ENCODE measurements around the gene TRUB1. TPM values are rescaled to one million over a fixed set of nuclear protein-coding genes. Genes with fewer than 3 reads are reported as not detected.

TRUB1 gene
- polyA plus RNA-seq, 1 of the 3 experiments (the other 2 are of a cell fraction): 9.9 TPM

GRCh38 chr10:114914560-114914959, 23.4 kb upstream of the TRUB1 start:
- POLR2A ChIA-PET: no interaction called here

DNA sequence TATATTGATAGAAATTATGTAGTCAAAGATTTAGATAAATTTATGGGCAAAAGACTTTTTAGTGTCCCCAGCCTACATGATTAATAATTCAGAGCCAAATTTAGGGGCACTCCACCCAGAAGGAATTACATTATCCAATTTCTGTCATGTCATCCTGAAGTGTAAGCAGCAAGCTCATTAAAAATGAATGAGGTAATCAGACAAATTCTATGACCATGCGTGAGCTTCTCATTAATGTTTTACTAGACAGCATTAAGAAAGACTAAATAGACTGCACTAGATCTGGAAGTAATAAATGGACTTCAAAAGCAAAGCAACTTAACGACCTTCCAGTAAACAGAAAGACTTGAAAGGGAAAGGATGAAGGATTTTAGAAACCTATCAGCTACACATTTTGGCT, 22.7 kb upstream of the TRUB1 start:
- ChIA-PET CTCF (interaction anchor here (0.7 to 1.2 kb wide), 4 partner anchors 8 to 131 kb away, joined by 3 to 4 read pairs (median 3); no protein-coding TSS in a partner anchor), POLR2A (no interaction called here)
- no peaks in the 10 kb centered on the region; a peak in 1 of 4 replicates for H3K4me1 ChIP-seq (ENCODE audit: control insufficient read depth in 1 of 2, insufficient read depth in 2 of 2, low read depth in 1 of 2, low read length in 1 of 2)
- H3K36me3 ChIP-seq (replicated peaks in 1 of 2; ENCODE audit: control insufficient read depth in 1 of 2, insufficient read depth in 2 of 2, low read length in 1 of 2): no peaks in the 10 kb centered on the region
- no peaks in the 10 kb centered on the region for H3K9me3 ChIP-seq
- no peaks in the 10 kb centered on the region for H4K20me1 ChIP-seq (ENCODE audit: insufficient read depth)
- 61% methylated on average over 2 of the region's 2 CpGs for WGBS (ENCODE audit: low lambda C conversion rate)
- no peak overlapping the region for H3K4me3 ChIP-seq (ENCODE audit: low read depth in 2 of 2, low read length in 1 of 2)
- H3K27ac ChIP-seq (ENCODE audit: low read depth in 2 of 2, low read length in 1 of 2): no peak overlapping the region
- DNase-seq: no peak
- H3K4me2 ChIP-seq: no peak overlapping the region
- H3F3A ChIP-seq (replicated peaks; ENCODE audit: insufficient read depth): no peaks in the 10 kb centered on the region
- H3K79me2 ChIP-seq (ENCODE audit: insufficient read depth): no peaks in the 10 kb centered on the region
- H3K9me2 ChIP-seq: no peaks in the 10 kb centered on the region
- H2AFZ ChIP-seq (ENCODE audit: low read depth): no peak overlapping the region
- H3K27me3 ChIP-seq (ENCODE audit: insufficient read depth): no peaks in the 10 kb centered on the region
- H3K9ac ChIP-seq: no peak overlapping the region
- TF ChIP-seq FOXM1 (IDR thresholded peaks at IDR 0.05; ENCODE audit: low read depth) (no peak), TEAD4 (IDR thresholded peaks at IDR 0.05; ENCODE audit: borderline replicate concordance, insufficient read depth) (no peak), PBX3 (IDR thresholded peaks at IDR 0.05) (no peak), TCF12 (IDR thresholded peaks at IDR 0.05) (no peak), RAD21 (IDR thresholded peaks at IDR 0.05; ENCODE audit: low read length) (no peak), RXRA (IDR thresholded peaks at IDR 0.05; ENCODE audit: borderline replicate concordance, low read depth) (no peak), RCOR1 (IDR thresholded peaks at IDR 0.05; ENCODE audit: low read length) (no peak), TAF1 (IDR thresholded peaks at IDR 0.05; ENCODE audit: borderline replicate concordance, low read depth, low read length) (no peak), MEF2A (IDR thresholded peaks at IDR 0.05; ENCODE audit: borderline replicate concordance, low read depth) (no peak), SMC3 (IDR thresholded peaks at IDR 0.05; ENCODE audit: low read depth, low read length) (no peak), NRF1 (IDR thresholded peaks at IDR 0.05; ENCODE audit: low read depth, low read length) (no peak), CTCF (IDR thresholded peaks at IDR 0.05) (no peak), GABPA (IDR thresholded peaks at IDR 0.05; ENCODE audit: low read depth) (no peak), USF2 (IDR thresholded peaks at IDR 0.05; ENCODE audit: borderline replicate concordance, low read depth, low read length) (no peak), POLR2AphosphoS5 (IDR thresholded peaks at IDR 0.05; ENCODE audit: low read depth, low read length) (no peak)
- TF ChIP-seq, protein P1, sequence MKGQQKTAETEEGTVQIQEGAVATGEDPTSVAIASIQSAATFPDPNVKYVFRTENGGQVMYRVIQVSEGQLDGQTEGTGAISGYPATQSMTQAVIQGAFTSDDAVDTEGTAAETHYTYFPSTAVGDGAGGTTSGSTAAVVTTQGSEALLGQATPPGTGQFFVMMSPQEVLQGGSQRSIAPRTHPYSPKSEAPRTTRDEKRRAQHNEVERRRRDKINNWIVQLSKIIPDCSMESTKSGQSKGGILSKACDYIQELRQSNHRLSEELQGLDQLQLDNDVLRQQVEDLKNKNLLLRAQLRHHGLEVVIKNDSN (IDR thresholded peaks at IDR 0.05; ENCODE audit: borderline replicate concordance, low read depth): no peak

More at GRCh38 chr10:114914560-114914959, 23.4 kb upstream of the TRUB1 start:
- H3K4me1 ChIP-seq (ENCODE audit: control insufficient read depth in 1 of 2, insufficient read depth in 2 of 2, low read depth in 1 of 2, low read length in 1 of 2): no peaks in the 10 kb centered on the region; a peak in 1 of 4 replicates
- no peak overlapping the region for H3K9ac ChIP-seq
- WGBS (ENCODE audit: low lambda C conversion rate): 68% methylated on average over 3 of the region's 3 CpGs
- DNase-seq: no peak
- H2AFZ ChIP-seq (ENCODE audit: low read depth): no peak overlapping the region
- H3K9me3 ChIP-seq: no peaks in the 10 kb centered on the region
- TF ChIP-seq NFIC (IDR thresholded peaks at IDR 0.05; ENCODE audit: borderline replicate concordance) (no peak), ZBTB33 (IDR thresholded peaks at IDR 0.05; ENCODE audit: borderline replicate concordance, low read depth) (no peak), RAD21 (IDR thresholded peaks at IDR 0.05; ENCODE audit: low read length) (no peak), FOSL2 (IDR thresholded peaks at IDR 0.05; ENCODE audit: borderline replicate concordance, low read depth) (no peak), POLR2AphosphoS5 (IDR thresholded peaks at IDR 0.05; ENCODE audit: low read depth, low read length) (no peak), RCOR1 (IDR thresholded peaks at IDR 0.05; ENCODE audit: low read length) (no peak), FOXM1 (IDR thresholded peaks at IDR 0.05; ENCODE audit: low read depth) (no peak)
- no peak overlapping the region for H3K4me2 ChIP-seq
- no peak overlapping the region for H3K27ac ChIP-seq (ENCODE audit: low read depth in 2 of 2, low read length in 1 of 2)
- CTCF ChIA-PET: interaction anchor here (0.9 to 1.5 kb wide), 5 partner anchors 9 to 130 kb away, joined by 3 to 4 read pairs (median 3); no protein-coding TSS in a partner anchor
- no peaks in the 10 kb centered on the region for H3K79me2 ChIP-seq (ENCODE audit: insufficient read depth)
- H3K4me3 ChIP-seq (ENCODE audit: low read depth in 2 of 2, low read length in 1 of 2): no peak overlapping the region
- no peaks in the 10 kb centered on the region for H3F3A ChIP-seq (replicated peaks; ENCODE audit: insufficient read depth)
- H3K9me2 ChIP-seq: no peaks in the 10 kb centered on the region
- no peaks in the 10 kb centered on the region for H4K20me1 ChIP-seq (ENCODE audit: insufficient read depth)
- H3K36me3 ChIP-seq (replicated peaks in 1 of 2; ENCODE audit: control insufficient read depth in 1 of 2, insufficient read depth in 2 of 2, low read length in 1 of 2): no peaks in the 10 kb centered on the region
- no peaks in the 10 kb centered on the region for H3K27me3 ChIP-seq (ENCODE audit: insufficient read depth)

All from SK-N-SH (cell line).